Measurements from ENCODE around the gene TPCN1. TPM values are rescaled to one million over a fixed set of nuclear protein-coding genes. Genes with fewer than 3 reads are reported as not detected.

The TPCN1 gene
- total and polyA plus RNA-seq, 2 of the 8 experiments (the other 6 are each of a cell fraction or from before 2014, with no cell fraction given) = 14.9 to 21.4 TPM

DNA sequence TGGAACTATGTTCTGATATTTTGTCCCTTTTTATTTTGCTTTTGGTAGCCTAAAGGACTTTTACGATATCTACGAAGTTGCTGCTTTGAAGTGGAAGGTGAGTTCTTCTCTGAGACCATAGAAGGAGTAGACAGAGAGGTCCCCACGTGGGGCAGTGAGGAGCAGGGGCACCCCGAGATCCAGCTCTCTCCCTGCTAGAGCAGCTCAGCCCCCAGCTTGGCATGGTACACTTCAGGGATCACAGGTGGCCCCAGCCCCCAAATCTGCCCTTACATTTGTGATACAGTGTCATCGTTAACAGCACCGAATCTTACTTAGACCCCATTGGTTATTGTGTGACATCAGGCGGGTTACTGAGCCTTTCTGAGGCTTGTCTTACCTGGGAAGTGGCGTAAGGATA lies 56.9 kb downstream of the TPCN1 start (continued):
- TF ChIP-seq, protein P1, sequence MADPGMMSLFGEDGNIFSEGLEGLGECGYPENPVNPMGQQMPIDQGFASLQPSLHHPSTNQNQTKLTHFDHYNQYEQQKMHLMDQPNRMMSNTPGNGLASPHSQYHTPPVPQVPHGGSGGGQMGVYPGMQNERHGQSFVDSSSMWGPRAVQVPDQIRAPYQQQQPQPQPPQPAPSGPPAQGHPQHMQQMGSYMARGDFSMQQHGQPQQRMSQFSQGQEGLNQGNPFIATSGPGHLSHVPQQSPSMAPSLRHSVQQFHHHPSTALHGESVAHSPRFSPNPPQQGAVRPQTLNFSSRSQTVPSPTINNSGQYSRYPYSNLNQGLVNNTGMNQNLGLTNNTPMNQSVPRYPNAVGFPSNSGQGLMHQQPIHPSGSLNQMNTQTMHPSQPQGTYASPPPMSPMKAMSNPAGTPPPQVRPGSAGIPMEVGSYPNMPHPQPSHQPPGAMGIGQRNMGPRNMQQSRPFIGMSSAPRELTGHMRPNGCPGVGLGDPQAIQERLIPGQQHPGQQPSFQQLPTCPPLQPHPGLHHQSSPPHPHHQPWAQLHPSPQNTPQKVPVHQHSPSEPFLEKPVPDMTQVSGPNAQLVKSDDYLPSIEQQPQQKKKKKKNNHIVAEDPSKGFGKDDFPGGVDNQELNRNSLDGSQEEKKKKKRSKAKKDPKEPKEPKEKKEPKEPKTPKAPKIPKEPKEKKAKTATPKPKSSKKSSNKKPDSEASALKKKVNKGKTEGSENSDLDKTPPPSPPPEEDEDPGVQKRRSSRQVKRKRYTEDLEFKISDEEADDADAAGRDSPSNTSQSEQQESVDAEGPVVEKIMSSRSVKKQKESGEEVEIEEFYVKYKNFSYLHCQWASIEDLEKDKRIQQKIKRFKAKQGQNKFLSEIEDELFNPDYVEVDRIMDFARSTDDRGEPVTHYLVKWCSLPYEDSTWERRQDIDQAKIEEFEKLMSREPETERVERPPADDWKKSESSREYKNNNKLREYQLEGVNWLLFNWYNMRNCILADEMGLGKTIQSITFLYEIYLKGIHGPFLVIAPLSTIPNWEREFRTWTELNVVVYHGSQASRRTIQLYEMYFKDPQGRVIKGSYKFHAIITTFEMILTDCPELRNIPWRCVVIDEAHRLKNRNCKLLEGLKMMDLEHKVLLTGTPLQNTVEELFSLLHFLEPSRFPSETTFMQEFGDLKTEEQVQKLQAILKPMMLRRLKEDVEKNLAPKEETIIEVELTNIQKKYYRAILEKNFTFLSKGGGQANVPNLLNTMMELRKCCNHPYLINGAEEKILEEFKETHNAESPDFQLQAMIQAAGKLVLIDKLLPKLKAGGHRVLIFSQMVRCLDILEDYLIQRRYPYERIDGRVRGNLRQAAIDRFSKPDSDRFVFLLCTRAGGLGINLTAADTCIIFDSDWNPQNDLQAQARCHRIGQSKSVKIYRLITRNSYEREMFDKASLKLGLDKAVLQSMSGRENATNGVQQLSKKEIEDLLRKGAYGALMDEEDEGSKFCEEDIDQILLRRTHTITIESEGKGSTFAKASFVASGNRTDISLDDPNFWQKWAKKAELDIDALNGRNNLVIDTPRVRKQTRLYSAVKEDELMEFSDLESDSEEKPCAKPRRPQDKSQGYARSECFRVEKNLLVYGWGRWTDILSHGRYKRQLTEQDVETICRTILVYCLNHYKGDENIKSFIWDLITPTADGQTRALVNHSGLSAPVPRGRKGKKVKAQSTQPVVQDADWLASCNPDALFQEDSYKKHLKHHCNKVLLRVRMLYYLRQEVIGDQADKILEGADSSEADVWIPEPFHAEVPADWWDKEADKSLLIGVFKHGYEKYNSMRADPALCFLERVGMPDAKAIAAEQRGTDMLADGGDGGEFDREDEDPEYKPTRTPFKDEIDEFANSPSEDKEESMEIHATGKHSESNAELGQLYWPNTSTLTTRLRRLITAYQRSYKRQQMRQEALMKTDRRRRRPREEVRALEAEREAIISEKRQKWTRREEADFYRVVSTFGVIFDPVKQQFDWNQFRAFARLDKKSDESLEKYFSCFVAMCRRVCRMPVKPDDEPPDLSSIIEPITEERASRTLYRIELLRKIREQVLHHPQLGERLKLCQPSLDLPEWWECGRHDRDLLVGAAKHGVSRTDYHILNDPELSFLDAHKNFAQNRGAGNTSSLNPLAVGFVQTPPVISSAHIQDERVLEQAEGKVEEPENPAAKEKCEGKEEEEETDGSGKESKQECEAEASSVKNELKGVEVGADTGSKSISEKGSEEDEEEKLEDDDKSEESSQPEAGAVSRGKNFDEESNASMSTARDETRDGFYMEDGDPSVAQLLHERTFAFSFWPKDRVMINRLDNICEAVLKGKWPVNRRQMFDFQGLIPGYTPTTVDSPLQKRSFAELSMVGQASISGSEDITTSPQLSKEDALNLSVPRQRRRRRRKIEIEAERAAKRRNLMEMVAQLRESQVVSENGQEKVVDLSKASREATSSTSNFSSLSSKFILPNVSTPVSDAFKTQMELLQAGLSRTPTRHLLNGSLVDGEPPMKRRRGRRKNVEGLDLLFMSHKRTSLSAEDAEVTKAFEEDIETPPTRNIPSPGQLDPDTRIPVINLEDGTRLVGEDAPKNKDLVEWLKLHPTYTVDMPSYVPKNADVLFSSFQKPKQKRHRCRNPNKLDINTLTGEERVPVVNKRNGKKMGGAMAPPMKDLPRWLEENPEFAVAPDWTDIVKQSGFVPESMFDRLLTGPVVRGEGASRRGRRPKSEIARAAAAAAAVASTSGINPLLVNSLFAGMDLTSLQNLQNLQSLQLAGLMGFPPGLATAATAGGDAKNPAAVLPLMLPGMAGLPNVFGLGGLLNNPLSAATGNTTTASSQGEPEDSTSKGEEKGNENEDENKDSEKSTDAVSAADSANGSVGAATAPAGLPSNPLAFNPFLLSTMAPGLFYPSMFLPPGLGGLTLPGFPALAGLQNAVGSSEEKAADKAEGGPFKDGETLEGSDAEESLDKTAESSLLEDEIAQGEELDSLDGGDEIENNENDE (IDR thresholded peaks at IDR 0.05; ENCODE audit: insufficient replicate concordance, low read length) = no peak
- TF ChIP-seq POLR2AphosphoS5 (IDR thresholded peaks at IDR 0.05; ENCODE audit: low read depth, low read length) (no peak), SIN3A (conservative IDR thresholded peaks at IDR 0.05 in 1 of 2, IDR thresholded peaks at IDR 0.05 in 1 of 2; ENCODE audit: low read depth in 1 of 2, low read length in 2 of 2) (no peak)

Data from H1 (cell line).